ENCODE measurements around the gene RBM20. TPM values are rescaled to one million over a fixed set of nuclear protein-coding genes. Genes with fewer than 3 reads are reported as not detected.

Gene RBM20
- total and polyA plus RNA-seq, 7 donors: 0.23 to 7.8 (median 5.4) TPM; not detected in 1

DNA sequence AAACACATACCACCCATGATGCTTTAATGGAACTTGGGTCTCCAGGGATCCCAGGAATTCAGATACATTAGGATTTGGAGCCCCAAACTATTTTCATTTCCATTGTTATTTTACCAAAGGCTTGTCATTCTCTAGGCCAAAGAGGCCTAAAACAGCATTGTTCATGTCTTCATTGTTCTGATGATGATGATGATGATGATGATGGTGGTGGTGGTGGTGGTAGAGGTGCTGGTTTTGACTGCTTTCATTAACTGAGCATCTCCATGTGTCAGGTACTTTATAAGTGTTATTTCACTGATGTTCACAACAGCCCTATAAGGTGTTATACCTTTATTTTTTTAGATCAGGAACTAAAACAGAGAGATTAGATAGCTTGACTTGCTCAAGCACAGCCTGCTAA is 12.2 kb upstream of the RBM20 start:
- no peak for DNase-seq
- no peak for TF ChIP-seq EP300 (IDR thresholded peaks at IDR 0.05)
- TF ChIP-seq, protein P1, sequence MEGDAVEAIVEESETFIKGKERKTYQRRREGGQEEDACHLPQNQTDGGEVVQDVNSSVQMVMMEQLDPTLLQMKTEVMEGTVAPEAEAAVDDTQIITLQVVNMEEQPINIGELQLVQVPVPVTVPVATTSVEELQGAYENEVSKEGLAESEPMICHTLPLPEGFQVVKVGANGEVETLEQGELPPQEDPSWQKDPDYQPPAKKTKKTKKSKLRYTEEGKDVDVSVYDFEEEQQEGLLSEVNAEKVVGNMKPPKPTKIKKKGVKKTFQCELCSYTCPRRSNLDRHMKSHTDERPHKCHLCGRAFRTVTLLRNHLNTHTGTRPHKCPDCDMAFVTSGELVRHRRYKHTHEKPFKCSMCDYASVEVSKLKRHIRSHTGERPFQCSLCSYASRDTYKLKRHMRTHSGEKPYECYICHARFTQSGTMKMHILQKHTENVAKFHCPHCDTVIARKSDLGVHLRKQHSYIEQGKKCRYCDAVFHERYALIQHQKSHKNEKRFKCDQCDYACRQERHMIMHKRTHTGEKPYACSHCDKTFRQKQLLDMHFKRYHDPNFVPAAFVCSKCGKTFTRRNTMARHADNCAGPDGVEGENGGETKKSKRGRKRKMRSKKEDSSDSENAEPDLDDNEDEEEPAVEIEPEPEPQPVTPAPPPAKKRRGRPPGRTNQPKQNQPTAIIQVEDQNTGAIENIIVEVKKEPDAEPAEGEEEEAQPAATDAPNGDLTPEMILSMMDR (IDR thresholded peaks at IDR 0.05): no peak
- no peak for TF ChIP-seq POLR2A (IDR thresholded peaks at IDR 0.05)
- TF ChIP-seq POLR2AphosphoS5 (IDR thresholded peaks at IDR 0.05): no peak
- no peaks in the 10 kb centered on the region for H3K36me3 ChIP-seq
- no peaks in the 10 kb centered on the region for H3K27me3 ChIP-seq
- H3K4me1 ChIP-seq: peaks cover 0 to 28% (median 19%) of the 10 kb centered on the region in 4 donors
- H3K9me3 ChIP-seq: no peaks in the 10 kb centered on the region
- intact Hi-C loops (cut with DNase I): no loop called here
- H3K27ac ChIP-seq: no peak overlapping the region
- H3K4me3 ChIP-seq: no peak overlapping the region

DNA sequence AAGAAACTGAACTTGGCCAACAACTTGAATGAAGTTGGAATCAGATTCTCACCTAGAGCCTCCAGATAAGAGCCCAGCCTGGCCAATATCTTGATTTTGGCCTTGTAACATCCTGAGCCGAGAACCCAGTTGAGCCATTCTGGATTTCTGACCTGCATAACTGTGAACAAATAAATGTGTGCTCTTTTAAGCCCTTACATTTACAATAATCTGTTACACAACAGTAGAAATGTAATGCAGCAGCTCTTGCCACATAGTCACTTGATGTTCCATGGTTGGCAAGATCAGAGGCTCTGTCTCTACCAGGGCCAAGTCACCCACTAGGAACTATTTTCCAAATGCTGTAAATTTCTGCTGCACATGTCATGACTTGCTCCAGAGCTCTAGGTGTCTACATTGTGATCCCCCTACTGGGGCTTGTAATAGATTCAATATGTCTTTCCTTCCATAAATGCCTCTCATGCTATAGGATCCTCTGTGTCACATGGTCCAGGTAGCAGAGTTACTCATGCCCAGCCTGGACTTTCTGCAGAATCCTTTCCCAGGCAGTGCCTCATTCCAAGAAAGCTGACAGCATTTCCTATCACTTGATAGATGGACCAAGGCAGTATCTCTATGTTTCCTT is 11.4 kb upstream of the RBM20 start:
- Histone ChIP-seq H3K27ac (no peak overlapping the region), H3K27me3 (no peaks in the 10 kb centered on the region), H3K9me3 (no peaks in the 10 kb centered on the region), H3K4me1 (peaks cover 0 to 36% (median 27%) of the 10 kb centered on the region in 4 donors), H3K4me3 (no peak overlapping the region), H3K36me3 (no peaks in the 10 kb centered on the region)
- DNase-seq: no peak
- 95 to 97% methylated on average over 1 of the region's 1 CpG for WGBS, 2 donors
- TF ChIP-seq EP300 (IDR thresholded peaks at IDR 0.05) (no peak), POLR2AphosphoS5 (IDR thresholded peaks at IDR 0.05) (no peak), POLR2A (IDR thresholded peaks at IDR 0.05) (no peak)
- TF ChIP-seq, protein P1 (IDR thresholded peaks at IDR 0.05): no peak
- intact Hi-C loops (cut with DNase I): no loop called here

DNA sequence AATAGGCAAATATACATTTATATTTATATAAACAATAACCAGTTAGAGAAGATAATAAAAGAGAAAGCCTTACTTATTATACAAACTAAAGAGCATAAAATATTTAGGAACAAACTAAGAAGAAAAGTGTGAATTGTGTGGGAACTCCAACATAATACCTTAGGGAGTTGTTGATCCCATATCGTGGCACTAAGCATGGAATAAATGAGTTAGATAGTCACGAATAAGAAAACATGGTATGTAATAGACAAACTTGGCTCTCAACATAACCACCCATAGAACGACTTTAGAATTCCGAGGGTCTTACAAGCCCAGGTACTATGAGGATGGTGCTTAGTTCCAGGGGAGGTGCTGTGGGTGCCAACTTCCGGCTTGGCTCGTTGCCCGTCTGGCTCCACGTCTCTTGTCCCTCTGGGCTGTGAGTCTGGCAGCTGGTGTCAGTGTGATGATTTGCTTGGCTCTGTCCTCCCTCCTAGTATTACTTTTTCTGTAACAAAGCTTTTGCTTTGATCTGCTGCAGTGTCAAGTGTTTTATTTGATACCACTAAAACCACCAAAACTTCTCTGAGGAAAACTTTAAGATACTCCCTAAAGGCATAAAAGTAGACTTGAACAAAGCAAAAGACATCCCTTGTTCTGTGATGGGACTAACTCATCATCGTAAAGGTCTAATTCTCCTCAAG is 9.5 kb upstream of the RBM20 start:
- 15 to 56% methylated on average over 9 of the region's 9 CpGs for WGBS, 2 donors
- Histone ChIP-seq H3K27ac (peak overlapping the region in 2 of 4 donors; percentile 41 to 42), H3K36me3 (no peaks in the 10 kb centered on the region), H3K4me1 (peaks cover 0 to 36% (median 23%) of the 10 kb centered on the region in 4 donors), H3K4me3 (no peak overlapping the region), H3K27me3 (no peaks in the 10 kb centered on the region), H3K9me3 (no peaks in the 10 kb centered on the region)
- TF ChIP-seq POLR2A (IDR thresholded peaks at IDR 0.05): no peak
- no peak for TF ChIP-seq EP300 (IDR thresholded peaks at IDR 0.05)
- no peak for TF ChIP-seq POLR2AphosphoS5 (IDR thresholded peaks at IDR 0.05)
- TF ChIP-seq, protein P1 (IDR thresholded peaks at IDR 0.05): no peak
- intact Hi-C loops (cut with DNase I): no loop called here
- DNase-seq: peak; percentile 63

DNA sequence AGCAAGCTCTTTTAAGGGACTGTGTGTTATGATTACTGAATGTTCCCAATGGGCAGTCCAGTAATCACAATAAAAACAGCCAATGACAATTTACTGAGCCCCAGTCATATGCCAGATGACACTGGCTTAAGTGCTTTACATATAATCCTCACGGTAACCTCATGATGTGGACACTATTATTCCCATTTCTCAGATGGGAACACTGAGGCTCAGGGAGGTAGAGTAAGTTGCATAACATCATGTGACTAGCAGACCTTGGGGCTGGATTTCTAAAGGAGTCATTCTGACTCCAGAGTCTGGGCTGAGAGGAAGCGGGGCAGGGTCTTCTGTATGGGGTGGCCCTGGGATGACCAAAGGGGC is 7.6 kb upstream of the RBM20 start:
- Histone ChIP-seq H3K27me3 (no peaks in the 10 kb centered on the region), H3K36me3 (no peaks in the 10 kb centered on the region), H3K27ac (peak overlapping the region; percentile 66 to 80 (median 74)), H3K4me1 (peaks cover 0 to 38% (median 24%) of the 10 kb centered on the region in 4 donors), H3K4me3 (no peak overlapping the region), H3K9me3 (no peaks in the 10 kb centered on the region)
- no peak for DNase-seq
- intact Hi-C loops (cut with DNase I): no loop called here
- TF ChIP-seq POLR2A (IDR thresholded peaks at IDR 0.05): no peak
- TF ChIP-seq, protein P1 (IDR thresholded peaks at IDR 0.05): no peak
- no peak for TF ChIP-seq POLR2AphosphoS5 (IDR thresholded peaks at IDR 0.05)
- TF ChIP-seq EP300 (IDR thresholded peaks at IDR 0.05): no peak
- WGBS, 2 donors: 92 to 98% methylated on average over 2 of the region's 2 CpGs

Measured in sigmoid colon (tissue), 7 donors.